Iris pigment epithelial cell (primary cell): ENCODE measurements around the gene ADAM21.
"Not testable (repeated sequence)": the region's sequence is repeated elsewhere in the genome, so short reads cannot be mapped to it uniquely, and the experiment has no call there.

Experiments used
- DNase-seq: peaks from one replicate; pipeline ENCODE4 v3.0.0-alpha.2; 2011; ENCODE audit warnings: low read depth

The ADAM21 gene

GRCh38 chr14:70477356-70478105 is 25.6 kb downstream of the ADAM21 start:
- not testable (repeated sequence) for DNase-seq

GRCh38 chr14:70489579-70490200 is 37.7 kb downstream of the ADAM21 start:
- DNase-seq = no peak

GRCh38 chr14:70498191-70498590 is 46.2 kb downstream of the ADAM21 start:
- no peak for DNase-seq
